ENCODE measurements around the gene SLC27A2. TPM values are rescaled to one million over a fixed set of nuclear protein-coding genes. Genes with fewer than 3 reads are reported as not detected.
"Not testable (repeated sequence)": the region's sequence is repeated elsewhere in the genome, so short reads cannot be mapped to it uniquely, and the experiment has no call there.

The SLC27A2 gene
- total RNA-seq, 1 experiment from 2014 or later: 7.0 TPM

DNA sequence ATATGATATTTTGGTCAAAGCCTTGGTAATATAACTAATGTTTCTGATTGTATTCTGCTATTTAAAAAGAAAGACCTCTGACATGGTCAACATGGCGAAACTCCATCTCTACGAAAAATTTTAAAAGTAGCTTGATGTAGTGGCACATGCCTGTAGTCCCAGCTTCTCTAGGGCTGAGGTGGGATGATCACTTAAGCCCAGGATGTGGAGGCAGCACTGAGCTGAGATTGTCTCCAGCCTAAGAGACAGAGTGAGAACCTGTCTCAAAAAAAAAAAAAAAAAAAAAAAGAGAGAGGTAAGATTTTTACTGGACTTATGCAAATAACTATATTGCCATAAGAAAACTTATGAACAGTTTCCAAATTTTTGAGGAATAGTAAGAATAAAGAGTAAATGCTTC is 30.5 kb upstream of the SLC27A2 start:
- Mint-ChIP-seq H3K4me3 (no peak overlapping the region), H3K4me1 (peaks cover 0 to 2% of the 10 kb centered on the region in 2 experiments; a peak in 2 of 4 replicates)

DNA sequence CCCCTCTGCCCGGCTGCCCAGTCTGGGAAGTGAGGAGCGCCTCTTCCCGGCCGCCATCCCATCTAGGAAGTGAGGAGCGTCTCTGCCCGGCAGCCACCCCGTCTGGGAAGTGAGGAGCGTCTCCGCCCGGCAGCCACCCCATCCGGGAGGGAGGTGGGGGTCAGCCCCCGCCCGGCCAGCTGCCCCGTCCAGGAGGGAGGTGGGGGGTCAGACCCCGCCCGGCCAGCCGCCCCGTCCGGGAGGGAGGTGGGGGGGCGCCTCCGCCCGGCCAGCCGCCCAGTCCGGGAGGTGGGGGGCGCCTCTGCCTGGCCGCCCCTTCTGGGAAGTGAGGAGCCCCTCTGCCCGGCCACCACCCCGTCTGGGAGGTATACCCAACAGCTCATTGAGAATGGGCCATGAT is 23.8 kb upstream of the SLC27A2 start:
- not testable (repeated sequence) for H3K14ac ChIP-seq (ENCODE audit: insufficient read depth, low read length); H3K27me3 Mint-ChIP-seq (ENCODE audit: low read depth); H2AFZ ChIP-seq (ENCODE audit: low read length); H2BK12ac ChIP-seq (ENCODE audit: insufficient read length, low read depth, low read length); H3K9me3 ChIP-seq (ENCODE audit: control insufficient read depth, low read depth, low read length); H2BK5ac ChIP-seq (ENCODE audit: insufficient read length, low read length); H3K23ac ChIP-seq (ENCODE audit: insufficient read length, low read depth, low read length); H3K23me2 ChIP-seq (ENCODE audit: insufficient read length, low read depth, low read length, poor library complexity, severe bottlenecking); H4K20me1 ChIP-seq (ENCODE audit: control insufficient read depth, insufficient read depth, insufficient read length); H3K4me1 ChIP-seq (ENCODE audit: insufficient read depth, low read length); H3K4me3 Mint-ChIP-seq; H3K4me1 Mint-ChIP-seq; H4K8ac ChIP-seq (replicated peaks; ENCODE audit: insufficient read length, low read depth, low read length); H3T11ph ChIP-seq (ENCODE audit: low read length); H3K79me2 ChIP-seq (ENCODE audit: insufficient read depth, low read length); H3K18ac ChIP-seq (ENCODE audit: insufficient read length, low read depth, low read length); H3K27ac Mint-ChIP-seq; H3K4me2 ChIP-seq (ENCODE audit: insufficient read depth, insufficient read length, low read length); H2BK15ac ChIP-seq (ENCODE audit: low read depth, low read length); H3K9ac ChIP-seq (ENCODE audit: extremely low read depth, insufficient read length, low read length); H3K4ac ChIP-seq (ENCODE audit: low read depth, low read length); H4K5ac ChIP-seq (ENCODE audit: insufficient read length, low read depth, low read length); H3K27me3 ChIP-seq (ENCODE audit: insufficient read depth, low read length); H3K27ac ChIP-seq (ENCODE audit: insufficient read length, low read depth, low read length); H2AK5ac ChIP-seq (ENCODE audit: insufficient read length, low read length); H2BK20ac ChIP-seq (ENCODE audit: low read depth, low read length, poor library complexity, severe bottlenecking); H3K79me1 ChIP-seq (ENCODE audit: insufficient read depth, low read depth, low read length, poor library complexity, severe bottlenecking); DNase-seq; H2BK120ac ChIP-seq (ENCODE audit: low read depth, low read length, poor library complexity, severe bottlenecking); H3K56ac ChIP-seq (ENCODE audit: insufficient read length, low read depth, low read length); H4K91ac ChIP-seq (ENCODE audit: insufficient read length, low read depth, low read length)
- peaks cover 25 to 31% of the 10 kb centered on the region in 2 experiments for H3K9me3 Mint-ChIP-seq
- H3K36me3 Mint-ChIP-seq (ENCODE audit: insufficient read depth in 1 of 3, low read depth in 3 of 3): peaks cover 8 to 22% (median 15%) of the 10 kb centered on the region in 3 experiments; a peak in 5 of 7 replicates
- WGBS (ENCODE audit: extremely low coverage, insufficient read length, low lambda C conversion rate): no CpG with 5 or more reads among the region's 28 CpGs

More for the DNA sequence above, 30.5 kb upstream of the SLC27A2 start:
- Histone ChIP-seq H4K5ac (ENCODE audit: insufficient read length, low read depth, low read length) (no peak overlapping the region), H3K79me2 (ENCODE audit: insufficient read depth, low read length) (no peaks in the 10 kb centered on the region), H3K18ac (ENCODE audit: insufficient read length, low read depth, low read length) (no peak overlapping the region), H2BK20ac (ENCODE audit: low read depth, low read length, poor library complexity, severe bottlenecking) (no peak overlapping the region), H3K27me3 (ENCODE audit: insufficient read depth, low read length) (no peaks in the 10 kb centered on the region), H3K23me2 (ENCODE audit: insufficient read length, low read depth, low read length, poor library complexity, severe bottlenecking) (no peaks in the 10 kb centered on the region), H2AK5ac (ENCODE audit: insufficient read length, low read length) (no peak overlapping the region), H3K9me3 (ENCODE audit: control insufficient read depth, low read depth, low read length) (no peaks in the 10 kb centered on the region), H3K27ac (ENCODE audit: insufficient read length, low read depth, low read length) (no peak overlapping the region), H2BK12ac (ENCODE audit: insufficient read length, low read depth, low read length) (no peak overlapping the region), H4K20me1 (ENCODE audit: control insufficient read depth, insufficient read depth, insufficient read length) (no peaks in the 10 kb centered on the region), H3K23ac (ENCODE audit: insufficient read length, low read depth, low read length) (no peak overlapping the region), H3K14ac (ENCODE audit: insufficient read depth, low read length) (no peak overlapping the region), H3K4me1 (ENCODE audit: insufficient read depth, low read length) (no peaks in the 10 kb centered on the region), H2AFZ (ENCODE audit: low read length) (no peak overlapping the region), H2BK15ac (ENCODE audit: low read depth, low read length) (no peak overlapping the region), H2BK5ac (ENCODE audit: insufficient read length, low read length) (no peak overlapping the region), H3K79me1 (ENCODE audit: insufficient read depth, low read depth, low read length, poor library complexity, severe bottlenecking) (no peaks in the 10 kb centered on the region), H4K91ac (ENCODE audit: insufficient read length, low read depth, low read length) (no peak overlapping the region), H2BK120ac (ENCODE audit: low read depth, low read length, poor library complexity, severe bottlenecking) (no peak overlapping the region), H3K4me2 (ENCODE audit: insufficient read depth, insufficient read length, low read length) (no peak overlapping the region), H3K4ac (ENCODE audit: low read depth, low read length) (no peak overlapping the region), H3K9ac (ENCODE audit: extremely low read depth, insufficient read length, low read length) (no peak overlapping the region), H3K56ac (ENCODE audit: insufficient read length, low read depth, low read length) (no peak overlapping the region), H4K8ac (replicated peaks; ENCODE audit: insufficient read length, low read depth, low read length) (no peak overlapping the region), H3T11ph (ENCODE audit: low read length) (no peak overlapping the region)
- Mint-ChIP-seq H3K9me3 (peaks cover 0 to 2% of the 10 kb centered on the region in 2 experiments; a peak in 2 of 5 replicates), H3K27me3 (ENCODE audit: low read depth) (no peaks in the 10 kb centered on the region), H3K36me3 (ENCODE audit: insufficient read depth in 1 of 3, low read depth in 3 of 3) (no peaks in the 10 kb centered on the region), H3K27ac (no peak overlapping the region)
- no peak for DNase-seq
- WGBS (ENCODE audit: extremely low coverage, insufficient read length, low lambda C conversion rate): no CpG with 5 or more reads among the region's 2 CpGs
- TF ChIP-seq, protein P1, sequence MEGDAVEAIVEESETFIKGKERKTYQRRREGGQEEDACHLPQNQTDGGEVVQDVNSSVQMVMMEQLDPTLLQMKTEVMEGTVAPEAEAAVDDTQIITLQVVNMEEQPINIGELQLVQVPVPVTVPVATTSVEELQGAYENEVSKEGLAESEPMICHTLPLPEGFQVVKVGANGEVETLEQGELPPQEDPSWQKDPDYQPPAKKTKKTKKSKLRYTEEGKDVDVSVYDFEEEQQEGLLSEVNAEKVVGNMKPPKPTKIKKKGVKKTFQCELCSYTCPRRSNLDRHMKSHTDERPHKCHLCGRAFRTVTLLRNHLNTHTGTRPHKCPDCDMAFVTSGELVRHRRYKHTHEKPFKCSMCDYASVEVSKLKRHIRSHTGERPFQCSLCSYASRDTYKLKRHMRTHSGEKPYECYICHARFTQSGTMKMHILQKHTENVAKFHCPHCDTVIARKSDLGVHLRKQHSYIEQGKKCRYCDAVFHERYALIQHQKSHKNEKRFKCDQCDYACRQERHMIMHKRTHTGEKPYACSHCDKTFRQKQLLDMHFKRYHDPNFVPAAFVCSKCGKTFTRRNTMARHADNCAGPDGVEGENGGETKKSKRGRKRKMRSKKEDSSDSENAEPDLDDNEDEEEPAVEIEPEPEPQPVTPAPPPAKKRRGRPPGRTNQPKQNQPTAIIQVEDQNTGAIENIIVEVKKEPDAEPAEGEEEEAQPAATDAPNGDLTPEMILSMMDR (conservative IDR thresholded peaks at IDR 0.05): no peak

All from H9 (cell line).